Gastrocnemius medialis (tissue), 4 donors: Measurements from ENCODE around the gene ADGRL3. TPM values are rescaled to one million over a fixed set of nuclear protein-coding genes. Genes with fewer than 3 reads are reported as not detected.

Experiments
- ATAC-seq, 2 donors: fragments of 150-250 bp; one replicate each; pipeline ENCODE4 v1.9.1; 2016
- DNase-seq, 2 donors: peaks; one replicate each; pipeline ENCODE4 v3.0.0-alpha.2; 2019
- H3K27ac ChIP-seq, 4 donors: fragments of 200-600 bp; sonication (generic); 1 replicate in 1 of 4; 2 replicates in 3 of 4; pipeline ENCODE4 v1.5.1; 2016 to 2018; ENCODE audit warnings: mild to moderate bottlenecking in 2 of 4, moderate library complexity in 1 of 4
- H3K27me3 ChIP-seq, 3 donors: fragments of 200-600 bp; sonication (generic) in 2 of 3; 1 replicate in 1 of 3; 2 replicates in 2 of 3; pipeline versions ENCODE4 v1.5.1 to v1.6.0; 2016 to 2019; ENCODE audit warnings: mild to moderate bottlenecking in 1 of 3, moderate library complexity in 1 of 3
- H3K36me3 ChIP-seq, 2 donors: fragments of 200-600 bp; sonication (generic) in 1 of 2; one replicate each; pipeline ENCODE4 v1.5.1; 2017 to 2018
- H3K4me1 ChIP-seq, 2 donors: fragments of 200-600 bp; sonication (generic) in 1 of 2; one replicate each; pipeline ENCODE4 v1.5.1; 2016 to 2017; ENCODE audit warnings: mild to moderate bottlenecking in 2 of 2
- H3K4me3 ChIP-seq, 4 donors: fragments of 200-600 bp; sonication (generic) in 3 of 4; 1 replicate in 1 of 4; 2 replicates in 3 of 4; pipeline ENCODE4 v1.5.1; 2016 to 2019; ENCODE audit warnings: mild to moderate bottlenecking in 2 of 4
- H3K9me3 ChIP-seq, 3 donors: fragments of 200-600 bp; sonication (generic) in 2 of 3; 1 replicate in 1 of 3; 2 replicates in 2 of 3; pipeline ENCODE4 v1.5.1; 2016 to 2019
- CTCF ChIP-seq, 5 experiments: fragments of 450-650 bp in 3 of 5; fragments of 200-600 bp in 2 of 5; sonication (generic) in 2 of 5; IDR thresholded peaks in 4 of 5; conservative IDR thresholded peaks in 1 of 5; 1 replicate in 4 of 5; 2 replicates in 1 of 5; pipeline ENCODE4 v1.5.1; 2016 to 2019; ENCODE audit warnings: antibody characterized with exemption in 5 of 5, mild to moderate bottlenecking in 3 of 5, moderate library complexity in 3 of 5
- POLR2A ChIP-seq, 2 donors: fragments of 450-650 bp; IDR thresholded peaks; one replicate each; pipeline ENCODE4 v1.6.1; 2017; ENCODE audit warnings: antibody characterized with exemption in 2 of 2, mild to moderate bottlenecking in 2 of 2, moderate library complexity in 2 of 2
- in situ Hi-C, 4 donors: fragments of 200-750 bp; cut with MboI; loops; one replicate each; pipeline versions ENCODE4 v1.15.0 to v1.8.0; 2017; ENCODE audit warnings: low sequenced_read_pairs in 4 of 4
- intact Hi-C: fragments of 100-400 bp; cut with DNase I; formaldehyde crosslinking; loops from one replicate; pipeline ENCODE4 v1.15.1; 2023; ENCODE audit warnings: low total_unique reads
- total RNA-seq, 4 donors: library from RNA; depleted of rRNA; stranded (reverse); fragments of >200 nt; gene quantifications; one replicate each; pipeline versions ENCODE4 v1.1.0 to v1.2.3, GENCODE V29; 2016

ADGRL3 gene
- total RNA-seq, 4 donors from 2014 or later = 0.69 to 2.2 (median 1.1) TPM

GRCh38 chr4:61447918-61448317 lies 247.8 kb downstream of the ADGRL3 start:
- Histone ChIP-seq H3K36me3 (no peaks in the 10 kb centered on the region), H3K4me1 (no peaks in the 10 kb centered on the region), H3K27me3 (no peaks in the 10 kb centered on the region), H3K27ac (no peak overlapping the region), H3K4me3 (no peak overlapping the region), H3K9me3 (no peaks in the 10 kb centered on the region)
- ATAC-seq = no peak
- intact Hi-C loops (no loop called here), in situ Hi-C loops (no loop called here)
- DNase-seq = no peak
- TF ChIP-seq CTCF (IDR thresholded peaks at IDR 0.05 in 4 of 5, conservative IDR thresholded peaks at IDR 0.05 in 1 of 5) = no peak
- TF ChIP-seq POLR2A (IDR thresholded peaks at IDR 0.05) = no peak

- no peaks in the 10 kb centered on the region for H3K4me1 ChIP-seq
- in situ Hi-C loops (no loop called here), intact Hi-C loops (no loop called here)
- ATAC-seq = no peak
- DNase-seq = no peak
- no peaks in the 10 kb centered on the region for H3K27me3 ChIP-seq
- no peaks in the 10 kb centered on the region for H3K9me3 ChIP-seq
- TF ChIP-seq CTCF (IDR thresholded peaks at IDR 0.05 in 4 of 5, conservative IDR thresholded peaks at IDR 0.05 in 1 of 5) (no peak), POLR2A (IDR thresholded peaks at IDR 0.05) (no peak)
- no peak overlapping the region for H3K4me3 ChIP-seq
- no peak overlapping the region for H3K27ac ChIP-seq
- no peaks in the 10 kb centered on the region for H3K36me3 ChIP-seq
Observed at GRCh38 chr4:61451935-61452334, 251.8 kb downstream of the ADGRL3 start.

GRCh38 chr4:61461956-61462355 lies 261.8 kb downstream of the ADGRL3 start:
- Histone ChIP-seq H3K27me3 (no peaks in the 10 kb centered on the region), H3K4me3 (no peak overlapping the region), H3K9me3 (no peaks in the 10 kb centered on the region), H3K36me3 (no peaks in the 10 kb centered on the region), H3K27ac (no peak overlapping the region), H3K4me1 (no peaks in the 10 kb centered on the region)
- no peak for TF ChIP-seq POLR2A (IDR thresholded peaks at IDR 0.05)
- no peak for TF ChIP-seq CTCF (IDR thresholded peaks at IDR 0.05 in 4 of 5, conservative IDR thresholded peaks at IDR 0.05 in 1 of 5)
- in situ Hi-C loops (no loop called here), intact Hi-C loops (no loop called here)
- ATAC-seq = no peak
- DNase-seq = no peak

- Histone ChIP-seq H3K27me3 (no peaks in the 10 kb centered on the region), H3K9me3 (no peaks in the 10 kb centered on the region), H3K4me3 (no peak overlapping the region), H3K36me3 (no peaks in the 10 kb centered on the region), H3K4me1 (no peaks in the 10 kb centered on the region), H3K27ac (no peak overlapping the region)
- in situ Hi-C loops (no loop called here), intact Hi-C loops (no loop called here)
- no peak for ATAC-seq
- DNase-seq = no peak
- TF ChIP-seq CTCF (IDR thresholded peaks at IDR 0.05 in 4 of 5, conservative IDR thresholded peaks at IDR 0.05 in 1 of 5) (no peak), POLR2A (IDR thresholded peaks at IDR 0.05) (no peak)
Observed at GRCh38 chr4:61462451-61463326, 262.6 kb downstream of the ADGRL3 start.
